DOHH2 (cell line): Measurements from ENCODE around the gene BIRC7.

ENCODE experiments used
- H3F3A ChIP-seq: fragments of 200-600 bp; sonication (generic), shearing (Covaris generic); 2 replicates; pipeline ENCODE4 v1.6.0; 2016; ENCODE audit warnings: antibody characterized with exemption, mild to moderate bottlenecking; ENCODE audit not compliant: control insufficient read depth, insufficient read depth
- H3K27ac ChIP-seq: fragments of 200-600 bp; sonication (generic); 2 replicates; pipeline ENCODE4 v1.5.1; 2014; ENCODE audit warnings: low read depth, mild to moderate bottlenecking, low read length, moderate library complexity
- H3K27me3 ChIP-seq: fragments of 200-600 bp; sonication (generic); 2 replicates; pipeline ENCODE4 v1.6.1; 2014; ENCODE audit warnings: mild to moderate bottlenecking, low read length, mixed read lengths; ENCODE audit not compliant: control insufficient read depth
- H3K36me3 ChIP-seq: fragments of 200-600 bp; sonication (generic); 2 replicates; pipeline ENCODE4 v1.6.1; 2014; ENCODE audit warnings: mild to moderate bottlenecking, low read length, moderate library complexity, mixed read lengths; ENCODE audit not compliant: control insufficient read depth
- H3K4me1 ChIP-seq: fragments of 200-600 bp; sonication (generic); 2 replicates; pipeline ENCODE4 v1.6.1; 2014; ENCODE audit warnings: mild to moderate bottlenecking, low read length, mixed read lengths; ENCODE audit not compliant: control insufficient read depth
- H3K4me2 ChIP-seq: fragments of 200-600 bp; sonication (generic); 2 replicates; pipeline ENCODE4 v1.6.0; 2014; ENCODE audit warnings: mild to moderate bottlenecking, low read length, moderate library complexity
- H3K4me3 ChIP-seq: fragments of 200-600 bp; sonication (generic); 2 replicates; pipeline ENCODE4 v1.5.1; 2014; ENCODE audit warnings: mild to moderate bottlenecking, low read length, mixed read lengths
- H3K79me2 ChIP-seq: fragments of 200-600 bp; sonication (generic); 2 replicates; pipeline ENCODE4 v1.6.1; 2014; ENCODE audit warnings: mild to moderate bottlenecking, low read length, mixed read lengths; ENCODE audit not compliant: control insufficient read depth
- H3K9me2 ChIP-seq: fragments of 200-600 bp; sonication (generic); replicated peaks from 2 replicates; pipeline ENCODE4 v1.6.1; 2014; ENCODE audit warnings: mild to moderate bottlenecking, low read length, mixed read lengths; ENCODE audit not compliant: control insufficient read depth
- H3K9me3 ChIP-seq: fragments of 200-600 bp; sonication (generic); 2 replicates; pipeline ENCODE4 v1.6.1; 2014; ENCODE audit warnings: antibody characterized with exemption, low read length, mixed read lengths; ENCODE audit not compliant: control insufficient read depth, insufficient read depth
- H4K20me1 ChIP-seq: fragments of 200-600 bp; sonication (generic); 2 replicates; pipeline ENCODE4 v1.6.0; 2014; ENCODE audit warnings: low read depth, mild to moderate bottlenecking, antibody characterized with exemption, low read length, moderate library complexity; ENCODE audit not compliant: control insufficient read depth, insufficient read depth
- CTCF ChIP-seq: fragments of 200-600 bp; sonication (generic); IDR thresholded peaks from one replicate; pipeline ENCODE4 v1.5.1; 2014; ENCODE audit warnings: antibody characterized with exemption, mild to moderate bottlenecking, low read depth, low read length; ENCODE audit not compliant: poor library complexity, severe bottlenecking
- EZH2phosphoT487 ChIP-seq: fragments of 200-600 bp; sonication (generic); IDR thresholded peaks from 2 replicates; pipeline ENCODE4 v1.6.1; 2017; ENCODE audit warnings: borderline replicate concordance, mild to moderate bottlenecking, antibody characterized with exemption, low read length, moderate library complexity, mixed read lengths

BIRC7 gene

GRCh38 chr20:63243604-63244247 lies 8.0 kb downstream of the BIRC7 start:
- H3K79me2 ChIP-seq = no peaks in the 10 kb centered on the region
- no peaks in the 10 kb centered on the region for H4K20me1 ChIP-seq
- no peak for TF ChIP-seq EZH2phosphoT487
- no peak for TF ChIP-seq CTCF
- H3K4me2 ChIP-seq = no peak overlapping the region
- H3K4me3 ChIP-seq = no peak overlapping the region
- no peak overlapping the region for H3K27ac ChIP-seq
- no peaks in the 10 kb centered on the region for H3K36me3 ChIP-seq
- no peaks in the 10 kb centered on the region for H3K27me3 ChIP-seq
- H3K9me3 ChIP-seq = no peaks in the 10 kb centered on the region
- H3K4me1 ChIP-seq = no peaks in the 10 kb centered on the region
- H3K9me2 ChIP-seq = no peaks in the 10 kb centered on the region
- no peaks in the 10 kb centered on the region for H3F3A ChIP-seq

DNA sequence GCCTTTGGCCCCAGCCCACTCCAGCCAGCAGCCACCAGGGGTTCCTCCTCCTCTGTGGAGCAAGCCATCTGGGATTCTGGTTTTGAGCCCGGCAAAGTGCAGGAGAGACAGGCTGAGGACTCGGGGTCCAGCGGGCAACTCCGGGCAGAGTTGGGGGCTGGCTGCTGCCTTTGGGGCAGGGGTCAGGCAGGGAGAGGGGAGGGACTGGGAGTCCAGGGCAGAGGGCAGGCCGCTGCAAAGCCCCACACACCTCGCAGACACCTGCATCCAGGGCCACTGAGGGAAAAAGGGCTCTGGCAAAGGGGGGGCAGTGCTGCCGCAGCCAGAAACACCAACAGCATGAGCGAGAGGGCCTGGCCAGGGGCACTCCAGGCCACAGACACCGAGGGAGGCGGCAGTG lies 8.8 kb downstream of the BIRC7 start:
- H3K79me2 ChIP-seq = no peaks in the 10 kb centered on the region
- H3F3A ChIP-seq = no peaks in the 10 kb centered on the region
- no peaks in the 10 kb centered on the region for H3K9me3 ChIP-seq
- H3K4me2 ChIP-seq = no peak overlapping the region
- H4K20me1 ChIP-seq = no peaks in the 10 kb centered on the region
- no peak overlapping the region for H3K27ac ChIP-seq
- H3K27me3 ChIP-seq = no peaks in the 10 kb centered on the region
- TF ChIP-seq CTCF = no peak
- TF ChIP-seq EZH2phosphoT487 = no peak
- no peaks in the 10 kb centered on the region for H3K36me3 ChIP-seq
- H3K4me3 ChIP-seq = no peak overlapping the region
- H3K9me2 ChIP-seq = no peaks in the 10 kb centered on the region
- no peaks in the 10 kb centered on the region for H3K4me1 ChIP-seq

- Histone ChIP-seq H3K9me2 (no peaks in the 10 kb centered on the region), H3K27me3 (no peaks in the 10 kb centered on the region), H3K4me2 (no peak overlapping the region), H3K36me3 (no peaks in the 10 kb centered on the region), H3K9me3 (no peaks in the 10 kb centered on the region), H3K27ac (no peak overlapping the region), H4K20me1 (no peaks in the 10 kb centered on the region), H3K79me2 (no peaks in the 10 kb centered on the region), H3F3A (no peaks in the 10 kb centered on the region), H3K4me1 (no peaks in the 10 kb centered on the region), H3K4me3 (no peak overlapping the region)
- no peak for TF ChIP-seq EZH2phosphoT487
- no peak for TF ChIP-seq CTCF
Observed at GRCh38 chr20:63246490-63247288, 11.0 kb downstream of the BIRC7 start.
